GM12878 (cell line): Measurements from ENCODE around the gene C4BPB.

Source experiments
- BRCA1 ChIP-seq: IDR thresholded peaks from 2 replicates; pipeline ENCODE4 v1.6.1; 2011; ENCODE audit warnings: low read depth, low read length, improper control_type of control experiment
- E2F4 ChIP-seq: IDR thresholded peaks from 2 replicates; pipeline ENCODE4 v1.6.1; 2012; ENCODE audit warnings: low read depth, low read length, improper control_type of control experiment
- EZH2 ChIP-seq: IDR thresholded peaks from 2 replicates; pipeline ENCODE4 v1.6.1; 2012; ENCODE audit warnings: low read depth, mild to moderate bottlenecking, control low read depth, inconsistent platforms, low read length, borderline replicate concordance; ENCODE audit not compliant: control insufficient read depth
- KDM1A ChIP-seq: fragments of 200-600 bp; sonication (generic); IDR thresholded peaks from 2 replicates; pipeline ENCODE4 v1.6.1; 2016; ENCODE audit warnings: borderline replicate concordance
- POLR2A ChIP-seq: IDR thresholded peaks from 2 replicates; pipeline ENCODE4 v1.6.1; 2011; ENCODE audit warnings: low read depth, mild to moderate bottlenecking, low read length
- RFX5 ChIP-seq: IDR thresholded peaks from 2 replicates; pipeline ENCODE4 v1.6.1; 2011; ENCODE audit warnings: low read depth, low read length, improper control_type of control experiment
- SIX5 ChIP-seq: IDR thresholded peaks from 2 replicates; pipeline ENCODE4 v1.6.1; 2011; ENCODE audit warnings: mild to moderate bottlenecking, low read depth, low read length, moderate library complexity; ENCODE audit not compliant: severe bottlenecking
- TCF12 ChIP-seq: IDR thresholded peaks from 2 replicates; pipeline ENCODE4 v1.6.1; 2011; ENCODE audit warnings: low read depth, mild to moderate bottlenecking, low read length
- TF ChIP-seq, protein P1 (sequence below), 3 experiments: IDR thresholded peaks in 2 of 3; conservative IDR thresholded peaks in 1 of 3; 2 replicates each; pipeline ENCODE4 v1.5.1; 2011; ENCODE audit warnings: low read depth in 3 of 3, low read length in 3 of 3, mild to moderate bottlenecking in 3 of 3, control low read depth in 2 of 3, moderate library complexity in 2 of 3, inconsistent platforms in 1 of 3, mixed read lengths in 1 of 3; ENCODE audit not compliant: control insufficient read depth in 2 of 3, insufficient read depth in 1 of 3; ENCODE audit errors: extremely low read depth in 1 of 3
- TF ChIP-seq, protein P2 (sequence below): IDR thresholded peaks from 2 replicates; pipeline ENCODE4 v1.6.1; 2012; ENCODE audit warnings: mild to moderate bottlenecking, low read depth, low read length

- no peak for TF ChIP-seq KDM1A
- TF ChIP-seq, protein P1, sequence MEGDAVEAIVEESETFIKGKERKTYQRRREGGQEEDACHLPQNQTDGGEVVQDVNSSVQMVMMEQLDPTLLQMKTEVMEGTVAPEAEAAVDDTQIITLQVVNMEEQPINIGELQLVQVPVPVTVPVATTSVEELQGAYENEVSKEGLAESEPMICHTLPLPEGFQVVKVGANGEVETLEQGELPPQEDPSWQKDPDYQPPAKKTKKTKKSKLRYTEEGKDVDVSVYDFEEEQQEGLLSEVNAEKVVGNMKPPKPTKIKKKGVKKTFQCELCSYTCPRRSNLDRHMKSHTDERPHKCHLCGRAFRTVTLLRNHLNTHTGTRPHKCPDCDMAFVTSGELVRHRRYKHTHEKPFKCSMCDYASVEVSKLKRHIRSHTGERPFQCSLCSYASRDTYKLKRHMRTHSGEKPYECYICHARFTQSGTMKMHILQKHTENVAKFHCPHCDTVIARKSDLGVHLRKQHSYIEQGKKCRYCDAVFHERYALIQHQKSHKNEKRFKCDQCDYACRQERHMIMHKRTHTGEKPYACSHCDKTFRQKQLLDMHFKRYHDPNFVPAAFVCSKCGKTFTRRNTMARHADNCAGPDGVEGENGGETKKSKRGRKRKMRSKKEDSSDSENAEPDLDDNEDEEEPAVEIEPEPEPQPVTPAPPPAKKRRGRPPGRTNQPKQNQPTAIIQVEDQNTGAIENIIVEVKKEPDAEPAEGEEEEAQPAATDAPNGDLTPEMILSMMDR (IDR thresholded peaks at IDR 0.05 in 2 of 3, conservative IDR thresholded peaks at IDR 0.05 in 1 of 3; ENCODE audit: control insufficient read depth in 2 of 3, extremely low read depth in 1 of 3, insufficient read depth in 1 of 3, low read depth in 3 of 3, low read length in 3 of 3) = no peak
- TF ChIP-seq, protein P2, sequence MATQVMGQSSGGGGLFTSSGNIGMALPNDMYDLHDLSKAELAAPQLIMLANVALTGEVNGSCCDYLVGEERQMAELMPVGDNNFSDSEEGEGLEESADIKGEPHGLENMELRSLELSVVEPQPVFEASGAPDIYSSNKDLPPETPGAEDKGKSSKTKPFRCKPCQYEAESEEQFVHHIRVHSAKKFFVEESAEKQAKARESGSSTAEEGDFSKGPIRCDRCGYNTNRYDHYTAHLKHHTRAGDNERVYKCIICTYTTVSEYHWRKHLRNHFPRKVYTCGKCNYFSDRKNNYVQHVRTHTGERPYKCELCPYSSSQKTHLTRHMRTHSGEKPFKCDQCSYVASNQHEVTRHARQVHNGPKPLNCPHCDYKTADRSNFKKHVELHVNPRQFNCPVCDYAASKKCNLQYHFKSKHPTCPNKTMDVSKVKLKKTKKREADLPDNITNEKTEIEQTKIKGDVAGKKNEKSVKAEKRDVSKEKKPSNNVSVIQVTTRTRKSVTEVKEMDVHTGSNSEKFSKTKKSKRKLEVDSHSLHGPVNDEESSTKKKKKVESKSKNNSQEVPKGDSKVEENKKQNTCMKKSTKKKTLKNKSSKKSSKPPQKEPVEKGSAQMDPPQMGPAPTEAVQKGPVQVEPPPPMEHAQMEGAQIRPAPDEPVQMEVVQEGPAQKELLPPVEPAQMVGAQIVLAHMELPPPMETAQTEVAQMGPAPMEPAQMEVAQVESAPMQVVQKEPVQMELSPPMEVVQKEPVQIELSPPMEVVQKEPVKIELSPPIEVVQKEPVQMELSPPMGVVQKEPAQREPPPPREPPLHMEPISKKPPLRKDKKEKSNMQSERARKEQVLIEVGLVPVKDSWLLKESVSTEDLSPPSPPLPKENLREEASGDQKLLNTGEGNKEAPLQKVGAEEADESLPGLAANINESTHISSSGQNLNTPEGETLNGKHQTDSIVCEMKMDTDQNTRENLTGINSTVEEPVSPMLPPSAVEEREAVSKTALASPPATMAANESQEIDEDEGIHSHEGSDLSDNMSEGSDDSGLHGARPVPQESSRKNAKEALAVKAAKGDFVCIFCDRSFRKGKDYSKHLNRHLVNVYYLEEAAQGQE = no peak
- no peak for TF ChIP-seq E2F4
- TF ChIP-seq POLR2A = no peak
- no peak for TF ChIP-seq TCF12
- no peak for TF ChIP-seq SIX5
- no peak for TF ChIP-seq BRCA1
- TF ChIP-seq EZH2 = no peak
- TF ChIP-seq RFX5 = no peak
Measured at GRCh38 chr1:207063014-207063413, 25.6 kb upstream of the C4BPB start.
